Type B pancreatic cell (in vitro differentiated cells): ENCODE results near the gene HSD17B11. TPM values are rescaled to one million over a fixed set of nuclear protein-coding genes. Genes with fewer than 3 reads are reported as not detected.
"Not testable (repeated sequence)": the region's sequence is repeated elsewhere in the genome, so short reads cannot be mapped to it uniquely, and the experiment has no call there.

Experiments used
- DNase-seq: peaks from one replicate; pipeline ENCODE4 v3.0.0; 2021; ENCODE audit warnings: mixed read lengths; ENCODE audit not compliant: unreplicated experiment; ENCODE audit errors: extremely low spot score
- H3K27ac Mint-ChIP-seq: 2 replicates; pipeline ENCODE4 v1.8.0; 2021; ENCODE audit warnings: mild to moderate bottlenecking, mixed read lengths
- H3K27me3 Mint-ChIP-seq: 2 replicates; pipeline ENCODE4 v1.8.0; 2021; ENCODE audit warnings: mixed read lengths
- H3K36me3 Mint-ChIP-seq: 2 replicates; pipeline ENCODE4 v1.8.0; 2021; ENCODE audit warnings: mixed read lengths
- H3K4me1 Mint-ChIP-seq: one replicate; pipeline ENCODE4 v1.8.0; 2021; ENCODE audit warnings: mixed read lengths; ENCODE audit not compliant: unreplicated experiment
- H3K4me3 Mint-ChIP-seq: 2 replicates; pipeline ENCODE4 v1.8.0; 2021; ENCODE audit warnings: mild to moderate bottlenecking, mixed read lengths
- H3K9me3 Mint-ChIP-seq: 2 replicates; pipeline ENCODE4 v1.8.0; 2021; ENCODE audit warnings: mixed read lengths
- CTCF ChIP-seq: fragments of 200-600 bp; sonication (generic); conservative IDR thresholded peaks from 2 replicates; pipeline ENCODE4 v1.5.0; 2021; ENCODE audit warnings: antibody characterized with exemption, mild to moderate bottlenecking
- total RNA-seq: library from RNA; stranded (reverse); gene quantifications from 2 replicates; pipeline ENCODE4 v1.2.1, GENCODE V29; 2021; ENCODE audit warnings: low replicate concordance

HSD17B11 gene
- total RNA-seq, 1 donor from 2014 or later = 23.9 TPM

- no peak for TF ChIP-seq CTCF
- Mint-ChIP-seq H3K36me3 (peaks cover 19% of the 10 kb centered on the region), H3K9me3 (no peaks in the 10 kb centered on the region), H3K27me3 (no peaks in the 10 kb centered on the region), H3K4me3 (no peak overlapping the region), H3K27ac (no peak overlapping the region), H3K4me1 (no peaks in the 10 kb centered on the region)
- DNase-seq = no peak
Measured at GRCh38 chr4:87345139-87345538, 45.8 kb downstream of the HSD17B11 start.

GRCh38 chr4:87342872-87343271 lies 48.1 kb downstream of the HSD17B11 start:
- TF ChIP-seq CTCF = no peak
- Mint-ChIP-seq H3K27ac (no peak overlapping the region), H3K4me1 (no peaks in the 10 kb centered on the region), H3K36me3 (peaks cover 24% of the 10 kb centered on the region), H3K9me3 (peaks cover 3% of the 10 kb centered on the region), H3K4me3 (no peak overlapping the region), H3K27me3 (no peaks in the 10 kb centered on the region)
- no peak for DNase-seq

- H3K4me1 Mint-ChIP-seq, H3K27ac Mint-ChIP-seq, H3K27me3 Mint-ChIP-seq, DNase-seq, H3K4me3 Mint-ChIP-seq, H3K9me3 Mint-ChIP-seq: not testable (repeated sequence)
- peaks cover 28% of the 10 kb centered on the region for H3K36me3 Mint-ChIP-seq
Measured at GRCh38 chr4:87341954-87342635, 48.9 kb downstream of the HSD17B11 start.

GRCh38 chr4:87339440-87339839 lies 51.5 kb downstream of the HSD17B11 start:
- no peak for DNase-seq
- Mint-ChIP-seq H3K27ac (no peak overlapping the region), H3K9me3 (peaks cover 3% of the 10 kb centered on the region), H3K4me3 (no peak overlapping the region), H3K27me3 (no peaks in the 10 kb centered on the region), H3K36me3 (peaks cover 15% of the 10 kb centered on the region), H3K4me1 (no peaks in the 10 kb centered on the region)
- no peak for TF ChIP-seq CTCF

- Mint-ChIP-seq H3K36me3 (peaks cover 23% of the 10 kb centered on the region), H3K9me3 (peaks cover 12% of the 10 kb centered on the region), H3K27me3 (no peaks in the 10 kb centered on the region), H3K4me3 (no peak overlapping the region), H3K4me1 (no peaks in the 10 kb centered on the region), H3K27ac (no peak overlapping the region)
- no peak for DNase-seq
- TF ChIP-seq CTCF = no peak
Measured at GRCh38 chr4:87337361-87337760, 53.6 kb downstream of the HSD17B11 start.

- Mint-ChIP-seq H3K4me3 (no peak overlapping the region), H3K36me3 (peaks cover 17% of the 10 kb centered on the region), H3K4me1 (no peaks in the 10 kb centered on the region), H3K27me3 (no peaks in the 10 kb centered on the region), H3K9me3 (peaks cover 9% of the 10 kb centered on the region), H3K27ac (no peak overlapping the region)
- DNase-seq = no peak
- TF ChIP-seq CTCF = no peak
Measured at GRCh38 chr4:87333267-87333666, 57.7 kb downstream of the HSD17B11 start.
